H9 (cell line): ENCODE measurements around the gene CFAP43. TPM values are rescaled to one million over a fixed set of nuclear protein-coding genes. Genes with fewer than 3 reads are reported as not detected.

Experiments
- DNase-seq: peaks from one replicate; pipeline ENCODE4 v3.0.0-alpha.2; 2017
- H2AFZ ChIP-seq: one replicate; pipeline ENCODE4 v1.6.1; 2013; ENCODE audit warnings: mild to moderate bottlenecking, low read length, control low read depth, moderate library complexity
- H2AK5ac ChIP-seq: 2 replicates; pipeline ENCODE4 v1.6.1; 2013; ENCODE audit warnings: low read length, control low read depth, mixed read lengths; ENCODE audit not compliant: insufficient read length
- H2BK120ac ChIP-seq: one replicate; pipeline ENCODE4 v1.6.1; 2013; ENCODE audit warnings: low read depth, mild to moderate bottlenecking, low read length, control low read depth, inconsistent platforms; ENCODE audit not compliant: poor library complexity, severe bottlenecking
- H2BK12ac ChIP-seq: 2 replicates; pipeline ENCODE4 v1.6.1; 2013; ENCODE audit warnings: low read length, control low read depth, mixed read lengths, low read depth; ENCODE audit not compliant: insufficient read length
- H2BK15ac ChIP-seq: 2 replicates; pipeline ENCODE4 v1.6.1; 2013; ENCODE audit warnings: low read depth, low read length, control low read depth
- H2BK20ac ChIP-seq: one replicate; pipeline ENCODE4 v1.6.1; 2013; ENCODE audit warnings: low read depth, mild to moderate bottlenecking, low read length, control low read depth, inconsistent platforms; ENCODE audit not compliant: poor library complexity, severe bottlenecking
- H2BK5ac ChIP-seq: 2 replicates; pipeline ENCODE4 v1.6.1; 2013; ENCODE audit warnings: low read length, control low read depth, mixed read lengths; ENCODE audit not compliant: insufficient read length
- H3K14ac ChIP-seq: 2 replicates; pipeline ENCODE4 v1.6.1; 2013; ENCODE audit warnings: low read length, control low read depth; ENCODE audit not compliant: insufficient read depth
- H3K18ac ChIP-seq: 2 replicates; pipeline ENCODE4 v1.6.1; 2013; ENCODE audit warnings: low read depth, mild to moderate bottlenecking, mixed read lengths, low read length, control low read depth; ENCODE audit not compliant: insufficient read length
- H3K23ac ChIP-seq: 2 replicates; pipeline ENCODE4 v1.6.1; 2013; ENCODE audit warnings: low read length, control low read depth, mixed read lengths, low read depth; ENCODE audit not compliant: insufficient read length
- H3K23me2 ChIP-seq: 2 replicates; pipeline ENCODE4 v1.6.1; 2013; ENCODE audit warnings: low read depth, mild to moderate bottlenecking, mixed read lengths, low read length, control low read depth; ENCODE audit not compliant: insufficient read length, poor library complexity, severe bottlenecking
- H3K27ac ChIP-seq: 2 replicates; pipeline ENCODE4 v1.5.1; 2013; ENCODE audit warnings: low read length, control low read depth, mixed read lengths, low read depth; ENCODE audit not compliant: insufficient read length
- H3K27me3 ChIP-seq: 2 replicates; pipeline ENCODE4 v1.6.1; 2013; ENCODE audit warnings: low read length, control low read depth, inconsistent platforms; ENCODE audit not compliant: insufficient read depth
- H3K4ac ChIP-seq: 2 replicates; pipeline ENCODE4 v1.6.1; 2013; ENCODE audit warnings: low read depth, mild to moderate bottlenecking, control low read depth, inconsistent platforms, low read length, moderate library complexity
- H3K4me1 ChIP-seq: 2 replicates; pipeline ENCODE4 v1.6.1; 2013; ENCODE audit warnings: low read length, control low read depth, inconsistent platforms; ENCODE audit not compliant: insufficient read depth
- H3K4me2 ChIP-seq: 2 replicates; pipeline ENCODE4 v1.6.1; 2013; ENCODE audit warnings: low read length, control low read depth, mixed read lengths; ENCODE audit not compliant: insufficient read length, insufficient read depth
- H3K56ac ChIP-seq: 2 replicates; pipeline ENCODE4 v1.6.1; 2013; ENCODE audit warnings: low read depth, mild to moderate bottlenecking, mixed read lengths, low read length, control low read depth; ENCODE audit not compliant: insufficient read length
- H3K79me1 ChIP-seq: 2 replicates; pipeline ENCODE4 v1.6.1; 2013; ENCODE audit warnings: low read depth, mild to moderate bottlenecking, moderate library complexity, low read length, control low read depth, inconsistent platforms; ENCODE audit not compliant: insufficient read depth, poor library complexity, severe bottlenecking
- H3K79me2 ChIP-seq: 2 replicates; pipeline ENCODE4 v1.6.1; 2013; ENCODE audit warnings: low read length, control low read depth, inconsistent platforms; ENCODE audit not compliant: insufficient read depth
- H3K9ac ChIP-seq: 2 replicates; pipeline ENCODE4 v1.6.1; 2013; ENCODE audit warnings: low read length, control low read depth, mixed read lengths; ENCODE audit not compliant: insufficient read length; ENCODE audit errors: extremely low read depth
- H3K9me3 ChIP-seq: one replicate; pipeline ENCODE4 v1.6.1; 2013; ENCODE audit warnings: low read depth, low read length, inconsistent platforms; ENCODE audit not compliant: control insufficient read depth
- H3T11ph ChIP-seq: one replicate; pipeline ENCODE4 v1.6.1; 2013; ENCODE audit warnings: mild to moderate bottlenecking, low read length, control low read depth, inconsistent platforms
- H4K20me1 ChIP-seq: one replicate; pipeline ENCODE4 v1.6.1; 2013; ENCODE audit not compliant: control insufficient read depth, insufficient read length, insufficient read depth
- H4K5ac ChIP-seq: 2 replicates; pipeline ENCODE4 v1.6.1; 2013; ENCODE audit warnings: low read depth, mild to moderate bottlenecking, mixed read lengths, low read length, control low read depth; ENCODE audit not compliant: insufficient read length
- H4K8ac ChIP-seq: replicated peaks from 2 replicates; pipeline ENCODE4 v1.6.1; 2013; ENCODE audit warnings: low read length, control low read depth, mixed read lengths, low read depth; ENCODE audit not compliant: insufficient read length
- H4K91ac ChIP-seq: 2 replicates; pipeline ENCODE4 v1.6.1; 2013; ENCODE audit warnings: low read depth, mild to moderate bottlenecking, moderate library complexity, mixed read lengths, low read length, control low read depth; ENCODE audit not compliant: insufficient read length
- H3K27ac Mint-ChIP-seq, 3 experiments: 2 replicates in 2 of 3; 3 replicates in 1 of 3; pipeline ENCODE4 v1.8.0; 2020 to 2021; ENCODE audit warnings: mixed read lengths in 3 of 3, mild to moderate bottlenecking in 1 of 3, moderate library complexity in 1 of 3
- H3K27me3 Mint-ChIP-seq: 2 replicates; pipeline ENCODE4 v1.8.0; 2021; ENCODE audit warnings: low read depth, mild to moderate bottlenecking, moderate library complexity, mixed read lengths
- H3K36me3 Mint-ChIP-seq, 3 experiments: 2 replicates in 2 of 3; 3 replicates in 1 of 3; pipeline ENCODE4 v1.8.0; 2020 to 2021; ENCODE audit warnings: low read depth in 3 of 3, mixed read lengths in 3 of 3; ENCODE audit not compliant: insufficient read depth in 1 of 3
- H3K4me1 Mint-ChIP-seq, 2 experiments: 2 replicates each; pipeline ENCODE4 v1.8.0; 2020; ENCODE audit warnings: mixed read lengths in 2 of 2
- H3K4me3 Mint-ChIP-seq, 2 experiments: 2 replicates in 1 of 2; 3 replicates in 1 of 2; pipeline ENCODE4 v1.8.0; 2020 to 2021; ENCODE audit warnings: mild to moderate bottlenecking in 2 of 2, mixed read lengths in 2 of 2, moderate library complexity in 1 of 2
- H3K9me3 Mint-ChIP-seq, 2 experiments: 2 replicates in 1 of 2; 3 replicates in 1 of 2; pipeline ENCODE4 v1.8.0; 2020; ENCODE audit warnings: mild to moderate bottlenecking in 2 of 2, mixed read lengths in 2 of 2, moderate library complexity in 1 of 2
- WGBS: extraction: QIAGEN DNeasy Blood & Tissue Kit; methylation state at CpG from one replicate; pipeline ENCODE4 v1.1.7; 2013; ENCODE audit warnings: missing lambda C conversion rate, low lambda C conversion rate, mixed read lengths; ENCODE audit not compliant: insufficient read length; ENCODE audit errors: extremely low coverage; 5-methylcytosine and 5-hydroxymethylcytosine counted together
- total RNA-seq: library from RNA; stranded (reverse); gene quantifications from 2 replicates; pipeline ENCODE4 v1.2.1, GENCODE V29; 2021
- TF ChIP-seq, protein P1 (sequence below): fragments of 200-600 bp; sonication (generic); conservative IDR thresholded peaks from 3 replicates; pipeline ENCODE4 v1.8.0; 2021; ENCODE audit warnings: antibody characterized with exemption, mild to moderate bottlenecking

CFAP43 gene
- total RNA-seq, 1 experiment from 2014 or later = 0.26 TPM

DNA sequence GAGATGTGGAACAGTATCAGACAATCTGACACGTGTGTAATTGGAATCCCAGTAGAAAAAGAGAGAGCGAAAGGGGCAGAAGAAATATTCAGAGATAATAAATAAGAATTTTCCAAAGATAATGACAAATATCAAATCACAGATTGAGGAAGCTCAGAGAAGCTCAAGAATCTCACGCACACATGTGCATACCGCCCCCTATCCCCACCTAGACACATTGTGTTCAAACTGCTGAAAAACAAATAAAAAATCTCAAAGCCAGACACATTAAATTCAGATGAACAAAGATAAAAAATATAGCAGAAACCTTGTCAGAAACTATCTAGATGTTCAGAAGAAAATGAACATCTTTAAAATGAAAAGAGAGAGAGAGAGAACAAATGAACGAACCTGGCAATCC lies 92.9 kb downstream of the CFAP43 start:
- Histone ChIP-seq H2BK12ac (no peak overlapping the region), H2BK5ac (no peak overlapping the region), H3K9me3 (no peaks in the 10 kb centered on the region), H2AFZ (no peak overlapping the region), H3K27ac (no peak overlapping the region), H3K79me2 (no peaks in the 10 kb centered on the region), H4K91ac (no peak overlapping the region), H3K56ac (no peak overlapping the region), H3K18ac (no peak overlapping the region), H2BK120ac (no peak overlapping the region), H3K4me1 (no peaks in the 10 kb centered on the region; the same call in 1 of the 2 replicates), H3K23ac (no peak overlapping the region), H2BK15ac (no peak overlapping the region), H4K8ac (no peak overlapping the region), H2AK5ac (no peak overlapping the region), H4K5ac (no peak overlapping the region), H2BK20ac (no peak overlapping the region), H3K9ac (no peak overlapping the region), H3T11ph (no peak overlapping the region), H4K20me1 (no peaks in the 10 kb centered on the region), H3K4ac (no peak overlapping the region), H3K4me2 (no peak overlapping the region), H3K79me1 (no peaks in the 10 kb centered on the region), H3K23me2 (no peaks in the 10 kb centered on the region), H3K27me3 (no peaks in the 10 kb centered on the region), H3K14ac (no peak overlapping the region)
- Mint-ChIP-seq H3K36me3 (no peaks in the 10 kb centered on the region), H3K4me1 (peaks cover 9 to 13% of the 10 kb centered on the region in 2 experiments), H3K4me3 (no peak overlapping the region), H3K9me3 (no peaks in the 10 kb centered on the region), H3K27me3 (no peaks in the 10 kb centered on the region), H3K27ac (no peak overlapping the region)
- WGBS = no CpG with 5 or more reads among the region's 5 CpGs
- DNase-seq = no peak
- TF ChIP-seq, protein P1, sequence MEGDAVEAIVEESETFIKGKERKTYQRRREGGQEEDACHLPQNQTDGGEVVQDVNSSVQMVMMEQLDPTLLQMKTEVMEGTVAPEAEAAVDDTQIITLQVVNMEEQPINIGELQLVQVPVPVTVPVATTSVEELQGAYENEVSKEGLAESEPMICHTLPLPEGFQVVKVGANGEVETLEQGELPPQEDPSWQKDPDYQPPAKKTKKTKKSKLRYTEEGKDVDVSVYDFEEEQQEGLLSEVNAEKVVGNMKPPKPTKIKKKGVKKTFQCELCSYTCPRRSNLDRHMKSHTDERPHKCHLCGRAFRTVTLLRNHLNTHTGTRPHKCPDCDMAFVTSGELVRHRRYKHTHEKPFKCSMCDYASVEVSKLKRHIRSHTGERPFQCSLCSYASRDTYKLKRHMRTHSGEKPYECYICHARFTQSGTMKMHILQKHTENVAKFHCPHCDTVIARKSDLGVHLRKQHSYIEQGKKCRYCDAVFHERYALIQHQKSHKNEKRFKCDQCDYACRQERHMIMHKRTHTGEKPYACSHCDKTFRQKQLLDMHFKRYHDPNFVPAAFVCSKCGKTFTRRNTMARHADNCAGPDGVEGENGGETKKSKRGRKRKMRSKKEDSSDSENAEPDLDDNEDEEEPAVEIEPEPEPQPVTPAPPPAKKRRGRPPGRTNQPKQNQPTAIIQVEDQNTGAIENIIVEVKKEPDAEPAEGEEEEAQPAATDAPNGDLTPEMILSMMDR = peak; percentile 61
